ENCODE measurements around the gene NOP10. TPM values are rescaled to one million over a fixed set of nuclear protein-coding genes. Genes with fewer than 3 reads are reported as not detected.

NOP10 gene
- total and polyA plus RNA-seq, 2 of the 8 experiments (the other 6 are each of a cell fraction or from before 2014, with no cell fraction given) = 285 to 981 TPM

DNA sequence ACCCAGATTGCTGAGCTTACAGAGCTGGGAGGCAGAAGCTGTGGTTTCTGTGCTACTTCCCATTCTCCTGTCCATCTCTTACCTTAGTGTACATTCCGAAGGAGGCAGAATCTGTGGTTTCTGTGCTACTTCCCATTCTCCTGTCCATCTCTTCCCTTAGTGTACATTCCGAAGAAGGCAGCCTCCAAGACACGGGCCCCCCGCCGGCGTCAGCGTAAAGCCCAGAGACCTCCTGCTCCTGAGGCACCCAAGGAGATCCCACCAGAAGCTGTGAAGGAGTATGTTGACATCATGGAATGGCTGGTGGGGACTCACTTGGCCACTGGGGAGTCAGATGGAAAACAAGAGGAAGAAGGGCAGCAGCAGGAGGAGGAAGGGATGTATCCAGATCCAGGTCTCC, 11.3 kb upstream of the NOP10 start (continued):
- TF ChIP-seq TBP (IDR thresholded peaks at IDR 0.05; ENCODE audit: low read depth, low read length) (no peak), FOSL1 (IDR thresholded peaks at IDR 0.05; ENCODE audit: insufficient read depth, low read depth, low read length) (no peak), POLR2AphosphoS5 (IDR thresholded peaks at IDR 0.05; ENCODE audit: low read depth, low read length) (no peak)
- TF ChIP-seq, protein P1, sequence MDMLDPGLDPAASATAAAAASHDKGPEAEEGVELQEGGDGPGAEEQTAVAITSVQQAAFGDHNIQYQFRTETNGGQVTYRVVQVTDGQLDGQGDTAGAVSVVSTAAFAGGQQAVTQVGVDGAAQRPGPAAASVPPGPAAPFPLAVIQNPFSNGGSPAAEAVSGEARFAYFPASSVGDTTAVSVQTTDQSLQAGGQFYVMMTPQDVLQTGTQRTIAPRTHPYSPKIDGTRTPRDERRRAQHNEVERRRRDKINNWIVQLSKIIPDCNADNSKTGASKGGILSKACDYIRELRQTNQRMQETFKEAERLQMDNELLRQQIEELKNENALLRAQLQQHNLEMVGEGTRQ (IDR thresholded peaks at IDR 0.05; ENCODE audit: low read length) = no peak

Data from H1 (cell line).